ENCODE data around the gene MLX.
"Not testable (repeated sequence)": the region's sequence is repeated elsewhere in the genome, so short reads cannot be mapped to it uniquely, and the experiment has no call there.

Gene MLX

DNA sequence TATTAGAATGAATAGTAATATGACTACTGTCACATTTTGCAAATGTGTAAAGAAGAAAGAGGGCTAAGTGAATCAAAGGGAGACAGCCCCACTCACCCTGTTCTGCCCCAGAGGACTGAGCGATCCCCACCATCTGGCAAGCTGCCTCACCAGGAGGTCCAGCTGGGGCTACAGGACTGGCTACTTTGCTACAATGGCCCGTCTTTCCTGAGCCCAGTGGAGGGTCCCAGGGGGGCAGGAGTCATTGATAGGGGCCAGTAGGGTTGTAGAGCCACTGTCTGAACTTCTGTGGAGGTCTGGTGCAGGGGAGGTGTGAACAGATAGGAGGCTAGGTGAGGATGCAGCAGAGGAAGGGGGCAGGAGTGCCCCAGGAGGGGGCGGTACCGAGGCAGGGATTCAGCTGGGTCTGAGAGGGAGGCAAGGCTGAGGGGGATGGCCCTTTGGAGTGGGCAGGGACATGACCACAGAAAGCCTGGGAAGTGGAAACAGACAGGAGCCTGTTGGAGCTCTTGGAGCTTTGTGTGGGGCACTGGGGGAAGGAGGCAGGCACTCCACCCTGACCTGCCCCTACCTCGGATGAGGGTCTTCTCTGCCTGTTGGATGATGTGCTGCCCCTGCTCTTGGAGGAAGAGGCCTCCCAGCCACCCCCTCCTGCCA is 10.8 kb upstream of the MLX start:
- not testable (repeated sequence) for DNase-seq

DNA sequence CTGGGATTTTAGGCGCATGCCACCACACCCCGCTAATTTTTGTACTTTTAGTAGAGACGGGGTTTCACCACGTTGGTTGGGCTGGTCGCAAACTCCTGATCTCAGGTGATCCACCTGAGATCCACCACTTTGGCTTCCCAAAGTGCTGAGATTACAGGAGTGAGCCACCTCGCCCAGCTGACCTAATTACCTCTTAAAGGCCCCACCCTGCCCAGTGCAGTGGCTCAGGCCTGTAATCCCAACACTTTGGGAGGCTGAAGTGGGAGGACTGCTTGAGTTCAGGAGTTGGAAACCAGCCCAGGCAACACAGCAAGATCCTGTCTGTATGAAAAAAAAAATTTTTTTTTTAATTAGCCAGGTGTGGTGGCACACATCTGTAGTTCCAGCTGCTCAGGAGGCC is 7.8 kb upstream of the MLX start:
- DNase-seq, result no peak

DNA sequence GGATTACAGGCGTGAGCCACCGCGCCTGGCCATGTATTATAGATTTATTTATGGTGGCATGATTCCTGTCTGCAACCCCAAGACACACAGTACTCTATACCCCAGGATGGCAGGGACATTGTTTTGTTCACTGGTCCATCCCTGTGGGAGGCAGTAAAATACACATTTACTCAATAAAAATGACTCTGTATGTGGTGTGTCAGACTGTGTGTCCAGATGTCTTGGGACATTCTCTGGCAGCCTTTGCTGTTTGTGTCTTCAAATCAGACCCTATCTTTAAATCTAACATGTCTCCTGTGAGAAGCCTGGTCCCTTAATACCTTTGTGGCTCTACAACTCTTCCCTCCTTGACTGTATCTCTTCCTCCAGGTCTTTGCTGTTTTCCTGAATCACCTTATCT is 6.7 kb upstream of the MLX start:
- DNase-seq, result no peak

DNA sequence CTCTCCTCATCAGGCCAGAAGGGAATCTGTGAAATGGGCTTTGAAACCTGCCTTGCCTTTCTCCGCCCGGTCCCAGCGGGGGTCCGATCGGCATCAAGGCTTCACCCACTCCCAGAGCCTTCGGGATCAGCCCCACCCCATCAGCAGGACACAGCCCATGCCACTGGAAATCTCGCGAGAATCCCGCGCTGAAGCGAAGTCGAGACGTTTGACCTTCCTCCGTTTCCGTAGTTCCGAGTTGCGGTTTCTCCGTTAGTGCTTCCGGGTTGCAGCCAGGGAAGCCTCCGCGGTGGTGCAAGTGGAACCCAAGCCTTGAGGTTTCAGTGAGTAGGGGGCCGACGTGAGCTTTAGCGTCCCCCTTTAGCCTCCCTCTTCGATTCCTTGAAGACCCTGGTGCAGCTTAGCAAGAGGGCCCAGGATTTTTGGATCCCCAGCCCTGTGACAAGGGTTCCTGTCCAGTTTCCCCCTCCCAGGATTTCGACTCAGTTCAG is 5.0 kb upstream of the MLX start, which contains the start of gene COASY:
Gene COASY (plus strand): TSS at position 252 of the 491 bp plus-strand sequence. CDS start 475 bp downstream, outside the sequence.
- peak; percentile 99 for DNase-seq

DNA sequence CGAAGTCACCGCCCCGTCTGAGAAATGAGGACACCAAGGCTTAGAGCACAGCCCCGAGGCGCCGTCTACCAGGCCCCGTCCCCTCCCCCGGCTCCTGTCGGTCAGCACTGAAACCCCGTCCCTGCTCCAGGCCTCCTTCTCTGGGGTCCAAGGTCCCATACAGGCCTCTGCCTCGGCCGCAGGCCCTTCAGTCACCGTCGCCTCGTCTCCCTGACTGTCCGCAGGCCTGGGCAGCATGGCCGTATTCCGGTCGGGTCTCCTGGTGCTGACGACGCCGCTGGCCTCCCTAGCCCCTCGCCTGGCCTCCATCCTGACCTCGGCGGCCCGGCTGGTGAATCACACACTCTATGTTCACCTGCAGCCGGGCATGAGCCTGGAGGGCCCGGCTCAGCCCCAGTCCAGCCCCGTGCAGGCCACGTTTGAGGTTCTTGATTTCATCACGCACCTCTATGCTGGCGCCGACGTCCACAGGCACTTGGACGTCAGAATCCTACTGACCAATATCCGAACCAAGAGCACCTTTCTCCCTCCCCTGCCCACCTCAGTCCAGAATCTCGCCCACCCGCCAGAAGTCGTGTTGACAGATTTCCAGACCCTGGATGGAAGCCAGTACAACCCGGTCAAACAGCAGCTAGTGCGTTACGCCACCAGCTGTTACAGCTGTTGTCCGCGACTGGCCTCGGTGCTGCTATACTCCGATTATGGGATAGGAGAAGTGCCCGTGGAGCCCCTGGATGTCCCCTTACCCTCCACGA is 4.3 kb upstream of the MLX start:
- DNase-seq, result no peak

GRCh38 chr17:42563143-42563509 is 3.8 kb upstream of the MLX start:
- DNase-seq, result no peak

- DNase-seq, result no peak
These were observed 3.4 kb upstream of the MLX start for GRCh38 chr17:42563543-42563942.

GRCh38 chr17:42563950-42564349 is 3.0 kb upstream of the MLX start:
- no peak for DNase-seq

DNA sequence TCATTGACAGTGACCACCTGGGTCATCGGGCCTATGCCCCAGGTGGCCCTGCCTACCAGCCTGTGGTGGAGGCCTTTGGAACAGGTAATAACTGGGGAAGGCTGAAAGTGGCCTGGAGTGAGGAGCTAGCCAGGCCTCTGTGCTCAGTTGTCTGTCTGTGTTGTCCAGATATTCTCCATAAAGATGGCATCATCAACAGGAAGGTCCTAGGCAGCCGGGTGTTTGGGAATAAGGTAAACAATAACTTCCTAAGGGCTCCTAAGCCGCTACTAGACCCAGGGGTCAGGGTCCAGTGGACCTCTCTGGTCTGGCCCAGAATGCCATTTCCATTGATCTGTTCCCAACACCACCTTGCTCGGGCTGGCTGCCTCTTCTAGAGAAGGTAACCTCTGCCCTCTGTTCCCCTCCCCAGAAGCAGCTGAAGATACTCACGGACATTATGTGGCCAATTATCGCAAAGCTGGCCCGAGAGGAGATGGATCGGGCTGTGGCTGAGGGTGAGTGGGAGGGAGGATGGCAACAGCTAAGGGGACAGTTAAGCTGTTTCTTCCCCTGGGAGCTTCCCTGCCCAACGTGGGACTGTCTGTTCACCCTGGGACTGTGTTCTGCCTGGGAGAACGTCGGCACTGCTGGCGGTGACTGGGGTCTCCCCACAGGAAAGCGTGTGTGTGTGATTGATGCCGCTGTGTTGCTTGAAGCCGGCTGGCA is 1.9 kb upstream of the MLX start:
- no peak for DNase-seq

DNA sequence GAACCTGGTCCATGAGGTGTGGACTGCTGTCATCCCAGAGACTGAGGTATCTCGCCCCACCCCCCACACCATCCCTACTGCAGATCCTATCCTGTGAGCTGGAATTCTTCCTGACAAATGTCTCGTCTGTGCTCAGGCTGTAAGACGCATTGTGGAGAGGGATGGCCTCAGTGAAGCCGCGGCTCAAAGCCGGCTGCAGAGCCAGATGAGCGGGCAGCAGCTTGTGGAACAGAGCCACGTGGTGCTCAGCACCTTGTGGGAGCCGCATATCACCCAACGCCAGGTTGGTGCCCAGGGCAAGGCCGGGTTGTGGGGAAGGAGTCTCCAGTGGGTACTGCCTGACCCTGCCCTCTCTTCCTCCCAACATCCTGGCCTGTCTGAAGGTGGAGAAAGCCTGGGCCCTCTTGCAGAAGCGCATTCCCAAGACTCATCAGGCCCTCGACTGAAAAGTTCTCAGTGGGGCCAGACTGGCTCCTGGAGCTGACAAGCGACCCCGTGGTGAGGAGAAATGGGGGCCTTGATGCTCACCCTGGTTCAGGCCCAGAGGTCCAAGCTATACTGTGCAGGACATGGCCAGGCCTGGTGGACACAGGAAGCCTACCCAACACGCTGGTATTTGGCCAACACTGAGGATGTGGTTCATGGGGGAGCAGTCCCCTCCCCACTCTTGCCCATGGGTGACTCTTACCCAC is 1.2 kb upstream of the MLX start:
- no peak for DNase-seq

GRCh38 chr17:42566215-42566882 is 551 bp upstream of the MLX start:
- no peak for DNase-seq

DNA sequence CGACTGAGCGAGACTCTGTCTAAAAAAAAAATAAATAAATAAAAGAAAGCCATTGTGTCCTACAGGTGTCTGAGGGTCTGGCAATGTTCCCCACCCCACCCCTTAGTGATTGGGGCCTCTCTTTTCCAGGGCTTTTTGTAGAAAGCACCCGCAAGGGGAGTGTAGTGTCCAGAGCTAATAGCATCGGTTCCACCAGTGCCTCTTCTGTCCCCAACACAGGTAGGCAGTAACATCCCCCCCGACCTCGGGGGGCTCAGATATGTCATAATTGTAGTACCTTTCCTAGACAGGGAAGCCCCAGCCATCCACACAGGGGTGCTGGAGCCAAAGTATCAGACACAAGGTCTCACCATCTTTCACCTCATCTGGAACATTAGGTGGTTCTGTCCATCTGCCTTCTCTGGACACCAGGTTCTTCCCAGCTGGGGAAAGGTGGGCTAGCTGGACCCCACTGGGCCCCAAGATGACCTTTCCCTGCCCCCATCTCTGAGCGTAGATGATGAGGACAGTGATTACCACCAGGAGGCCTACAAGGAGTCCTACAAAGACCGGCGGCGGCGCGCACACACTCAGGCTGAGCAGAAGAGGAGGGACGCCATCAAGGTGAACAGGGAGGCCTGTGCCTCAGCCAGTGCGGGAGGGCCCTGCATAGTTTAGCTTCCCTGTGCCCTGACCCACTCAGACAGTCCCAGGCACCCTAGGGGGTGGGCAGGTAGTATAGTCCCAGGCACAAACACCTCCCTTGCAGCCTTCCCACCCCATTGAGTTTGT is 1.6 kb downstream of the MLX start:
- DNase-seq, result no peak

DNA sequence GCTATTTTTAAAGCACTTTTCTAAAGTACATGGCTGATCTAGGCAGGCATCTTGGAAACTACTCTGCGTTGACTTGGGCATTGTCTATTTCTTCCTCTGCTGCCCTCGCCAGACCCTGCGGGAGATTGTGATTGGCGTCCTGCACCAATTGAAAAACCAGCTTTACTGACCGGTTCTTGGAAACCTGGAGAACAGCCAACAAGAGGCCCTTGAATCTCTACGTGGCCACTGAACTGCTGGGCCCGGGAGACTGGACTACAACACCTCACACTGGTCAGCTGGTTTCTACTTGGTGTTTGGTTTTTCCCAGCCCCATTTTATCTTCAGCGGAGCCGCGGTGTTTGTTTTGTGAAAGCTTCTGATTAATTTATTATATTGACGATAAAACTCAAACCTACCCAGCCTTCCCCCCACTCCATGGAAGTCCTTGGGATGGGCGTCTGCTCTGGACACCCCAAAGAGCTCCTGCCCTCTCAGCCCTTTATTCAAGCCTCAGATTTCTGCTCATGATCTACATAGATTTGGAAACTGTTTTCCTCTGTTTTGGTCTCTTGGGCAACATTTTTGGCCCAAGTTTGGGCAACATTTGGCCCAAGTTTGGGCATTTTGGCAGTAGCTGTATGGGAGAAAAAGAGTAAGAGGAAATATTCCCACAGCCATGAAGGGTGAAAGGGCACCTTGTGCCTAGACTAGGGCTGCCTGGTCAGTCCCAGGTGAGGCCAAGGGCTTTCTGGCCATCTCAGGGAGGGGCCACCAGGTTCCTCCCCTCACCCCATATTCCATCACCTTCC is 4.7 kb downstream of the MLX start:
- DNase-seq, result no peak

DNA sequence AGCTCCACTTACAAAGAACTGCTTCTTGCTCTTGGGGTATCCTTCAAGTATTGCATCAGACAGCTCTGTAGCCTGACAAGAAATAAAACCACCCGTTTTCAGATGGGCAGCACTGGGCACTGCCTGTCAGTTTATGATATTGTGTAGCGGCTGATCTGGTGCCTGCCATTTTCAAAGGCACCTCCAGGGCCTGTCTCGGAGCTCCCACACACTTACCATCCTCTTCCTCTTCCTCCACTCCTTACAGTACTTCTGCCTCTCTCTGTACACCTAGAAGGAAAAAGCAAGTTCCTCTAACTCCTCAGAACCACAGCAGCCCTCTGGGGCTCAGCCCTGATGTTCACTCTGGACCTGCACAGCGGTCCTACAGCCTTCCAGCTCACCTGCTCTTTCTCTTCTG is 6.2 kb downstream of the MLX start:
- DNase-seq, result no peak

DNA sequence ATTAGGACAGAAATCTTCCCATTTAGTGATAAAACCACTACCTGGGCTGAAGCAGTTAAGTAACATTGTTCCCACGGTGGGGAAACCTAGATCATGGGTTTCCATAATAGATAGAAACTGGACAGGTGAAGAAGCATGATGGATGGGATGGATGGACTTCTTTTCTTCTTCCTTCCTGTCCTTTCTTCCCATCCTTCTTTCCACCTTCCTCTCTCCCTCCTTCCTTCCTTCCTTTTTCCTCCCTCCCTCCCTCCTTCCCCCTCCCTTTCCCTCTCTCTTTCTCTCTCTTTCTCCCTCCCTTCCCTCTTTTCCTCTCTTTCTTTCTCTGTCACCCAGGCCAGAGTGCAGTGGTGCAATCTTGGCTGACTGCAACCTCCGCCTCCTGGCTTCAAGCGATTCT is 7.6 kb downstream of the MLX start:
- no peak for DNase-seq

DNA sequence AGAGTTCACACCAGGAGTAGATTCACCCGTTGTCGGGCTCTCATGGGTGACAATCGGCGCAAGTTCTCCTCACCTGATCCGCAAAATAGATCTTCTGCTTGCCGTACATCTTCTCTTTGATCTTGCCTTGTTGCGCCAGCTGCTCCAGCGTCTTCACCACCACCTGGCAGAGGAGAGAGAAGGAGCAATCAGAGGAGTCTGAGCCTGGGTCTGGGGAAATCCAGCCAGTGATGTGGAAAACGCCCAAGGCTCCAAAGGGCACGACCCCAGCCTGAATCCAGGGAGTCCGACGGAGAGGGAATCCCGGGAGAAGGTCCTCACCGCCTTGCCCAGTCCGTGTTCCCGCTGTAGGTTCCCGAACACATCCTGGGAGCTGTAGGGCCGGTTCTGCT is 10.2 kb downstream of the MLX start:
- no peak for DNase-seq

- DNase-seq, result peak; percentile 90
These were observed 10.8 kb downstream of the MLX start, which contains the start of gene PSMC3IP for GRCh38 chr17:42577532-42578281. TSS of gene PSMC3IP (minus strand) at chr17:42577729. CDS start at chr17:42577686, 43 bp downstream.

- peak; percentile 89 for DNase-seq
These were observed 11.5 kb downstream of the MLX start for GRCh38 chr17:42578282-42578869.

GRCh38 chr17:42579794-42580551 is 13.1 kb downstream of the MLX start:
- DNase-seq, result no peak
